GM23248 (cell line): Measurements from ENCODE around the gene PI4KA.

Experiments used
- EZH2 ChIP-seq: fragments of 200-600 bp; sonication (generic); IDR thresholded peaks from 2 replicates; pipeline ENCODE4 v1.6.1; 2018; ENCODE audit warnings: antibody characterized with exemption, mild to moderate bottlenecking; ENCODE audit not compliant: insufficient read depth, poor library complexity, severe bottlenecking
- EZH2phosphoT487 ChIP-seq: fragments of 200-600 bp; sonication (generic); IDR thresholded peaks from 2 replicates; pipeline ENCODE4 v1.6.1; 2018; ENCODE audit warnings: antibody characterized with exemption, moderate library complexity, mild to moderate bottlenecking, low read depth; ENCODE audit not compliant: insufficient read depth

- TF ChIP-seq EZH2, result no peak
- no peak for TF ChIP-seq EZH2phosphoT487
Measured at GRCh38 chr22:20751185-20751851, 107.3 kb downstream of the PI4KA start.
